Middle frontal gyrus (tissue), 1 donor: ENCODE data around the gene PDLIM1.

Experiments used
- DNase-seq: peaks from one replicate; pipeline ENCODE4 v3.0.0-alpha.2; 2015; ENCODE audit warnings: low spot score; ENCODE audit errors: extremely low spot score

Gene PDLIM1

DNA sequence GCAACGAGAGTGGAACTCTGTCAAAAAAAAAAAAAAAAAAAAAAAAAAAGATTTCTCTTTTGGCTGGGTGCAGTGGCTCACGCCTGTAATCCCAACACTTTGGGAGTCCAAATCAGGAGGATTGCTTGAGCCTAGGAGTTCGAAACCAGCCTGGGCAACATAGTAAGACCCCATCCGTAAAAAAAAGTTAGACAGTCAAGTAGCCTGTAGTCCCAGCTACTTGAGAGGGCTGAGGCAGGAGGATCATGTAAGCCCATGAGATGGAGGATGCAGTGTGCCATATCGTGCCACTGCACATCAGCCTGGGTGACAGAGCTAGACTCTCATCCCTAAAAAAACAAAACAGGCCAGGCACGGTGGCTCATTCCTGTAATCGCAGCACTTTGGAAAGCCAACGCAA, 25.2 kb downstream of the PDLIM1 start:
- no peak for DNase-seq

GRCh38 chr10:95264227-95265051, 26.4 kb downstream of the PDLIM1 start:
- no peak for DNase-seq

DNA sequence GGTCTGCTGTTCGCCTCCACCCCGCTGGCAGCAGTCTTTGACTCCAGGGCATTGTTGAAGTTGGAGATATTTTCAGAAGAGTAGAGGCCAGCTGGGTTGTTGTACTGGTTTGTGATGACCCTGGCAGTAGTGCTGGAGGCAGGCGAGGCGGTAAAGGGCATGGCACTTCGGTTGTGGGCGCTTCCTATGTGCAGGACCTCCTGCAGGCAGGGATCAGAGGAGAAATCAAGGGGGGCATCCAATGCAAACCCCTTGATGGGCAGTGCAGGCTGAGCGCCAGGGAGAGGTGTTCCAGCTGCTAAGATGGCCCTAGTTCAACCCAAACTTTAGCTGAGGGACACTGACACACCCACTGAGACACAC, 27.0 kb downstream of the PDLIM1 start:
- no peak for DNase-seq

DNA sequence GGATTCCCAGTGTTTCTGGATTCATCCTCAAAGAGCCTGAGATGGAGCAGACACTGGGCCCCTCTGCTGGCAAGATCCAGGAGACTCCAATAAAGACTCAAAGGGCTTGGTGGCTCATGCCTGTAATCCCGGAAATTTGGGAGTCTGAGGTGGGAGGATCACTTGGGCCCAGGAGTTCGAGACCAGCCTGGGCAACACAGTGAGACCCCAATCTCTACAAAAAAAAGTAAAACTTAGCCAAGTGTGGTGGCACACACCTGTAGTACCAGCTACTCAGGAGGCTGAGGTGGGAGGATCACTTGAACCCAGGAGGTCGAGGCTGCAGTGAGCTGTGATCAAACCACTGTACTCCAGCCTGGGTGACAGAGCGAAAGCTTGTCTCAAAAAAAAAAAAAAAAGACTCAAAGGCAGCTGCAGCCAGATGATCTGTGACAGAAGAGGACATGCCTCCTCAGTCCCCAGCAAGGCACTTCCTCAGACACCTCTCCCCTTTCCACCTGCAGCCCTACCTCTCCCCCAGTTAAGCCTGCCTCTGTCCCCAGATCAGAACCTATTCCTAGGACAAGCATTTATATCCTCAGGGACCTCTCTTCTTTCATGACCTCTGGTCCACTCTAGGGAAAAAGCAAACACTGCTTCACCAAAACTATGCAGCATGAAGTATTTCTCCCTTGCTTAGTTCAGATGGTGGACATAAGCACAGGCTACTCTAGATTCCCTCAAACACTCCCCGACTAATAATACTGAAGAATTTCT, 27.9 kb downstream of the PDLIM1 start:
- DNase-seq, result no peak

GRCh38 chr10:95261926-95262325, 28.9 kb downstream of the PDLIM1 start:
- DNase-seq, result no peak

- DNase-seq, result no peak
Observed at GRCh38 chr10:95260909-95261552, 29.8 kb downstream of the PDLIM1 start.

DNA sequence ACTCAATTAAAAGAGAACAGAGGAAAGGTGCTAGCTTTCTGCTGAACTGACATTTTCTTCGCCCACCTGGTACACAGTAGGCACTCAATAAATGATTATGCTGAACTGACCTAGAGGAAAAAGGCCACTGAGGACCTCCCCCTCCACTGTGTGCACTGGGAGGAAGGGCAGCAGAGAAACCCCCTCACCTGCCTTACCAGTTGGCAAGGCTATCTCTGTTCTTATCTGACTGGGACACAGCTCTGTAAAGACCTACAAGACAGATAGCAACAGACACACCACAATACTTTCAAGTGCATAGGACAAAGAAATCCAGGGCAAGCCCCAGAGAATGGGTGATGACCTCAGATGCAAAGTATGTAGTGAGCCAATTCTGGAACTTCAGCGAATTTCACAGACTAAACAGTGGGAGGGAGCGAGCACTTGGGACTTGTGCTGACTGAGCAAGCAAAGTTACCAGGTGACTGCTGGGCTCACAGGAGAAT, 30.4 kb downstream of the PDLIM1 start:
- DNase-seq, result no peak

- no peak for DNase-seq
Observed at GRCh38 chr10:95257849-95258248, 33.0 kb downstream of the PDLIM1 start.

DNA sequence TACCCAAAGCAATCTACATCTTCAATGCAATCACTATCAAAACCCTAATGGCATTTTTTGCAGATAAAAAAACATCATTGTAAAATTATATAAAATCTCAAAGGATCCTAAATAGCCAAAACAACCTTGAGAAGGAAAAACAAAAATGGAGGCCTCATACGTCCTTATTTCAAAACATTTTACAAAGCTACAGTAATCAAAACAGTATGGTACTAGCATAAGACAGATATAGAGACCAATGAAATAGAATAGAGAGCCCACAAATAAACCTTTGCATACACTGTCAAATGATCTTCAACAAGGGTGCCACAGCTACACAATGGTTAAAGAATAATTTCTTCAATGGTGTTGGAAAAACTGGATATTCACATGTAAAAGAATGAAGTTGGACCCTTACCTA, 34.5 kb downstream of the PDLIM1 start:
- no peak for DNase-seq

GRCh38 chr10:95254629-95255028, 36.2 kb downstream of the PDLIM1 start:
- DNase-seq, result no peak

DNA sequence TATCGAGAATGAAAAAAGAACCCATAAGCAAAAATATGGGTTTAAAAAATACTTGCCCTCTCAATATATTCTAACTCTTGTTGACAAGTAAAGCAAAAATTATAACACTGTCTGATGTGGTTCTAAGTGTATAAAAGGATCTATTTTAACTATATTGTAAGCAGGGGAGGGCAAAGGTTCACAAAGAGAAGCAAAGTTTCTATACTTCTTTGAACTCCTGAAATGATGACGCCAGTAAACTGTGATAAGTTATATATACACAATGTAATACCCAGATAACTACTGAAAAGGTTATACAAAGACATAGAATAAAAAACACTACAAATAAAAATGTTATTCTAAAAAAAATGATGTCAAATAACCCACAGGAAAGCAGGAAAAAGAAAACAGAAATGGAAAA, 37.1 kb downstream of the PDLIM1 start:
- DNase-seq, result no peak

GRCh38 chr10:95253007-95253406, 37.8 kb downstream of the PDLIM1 start:
- DNase-seq, result no peak

DNA sequence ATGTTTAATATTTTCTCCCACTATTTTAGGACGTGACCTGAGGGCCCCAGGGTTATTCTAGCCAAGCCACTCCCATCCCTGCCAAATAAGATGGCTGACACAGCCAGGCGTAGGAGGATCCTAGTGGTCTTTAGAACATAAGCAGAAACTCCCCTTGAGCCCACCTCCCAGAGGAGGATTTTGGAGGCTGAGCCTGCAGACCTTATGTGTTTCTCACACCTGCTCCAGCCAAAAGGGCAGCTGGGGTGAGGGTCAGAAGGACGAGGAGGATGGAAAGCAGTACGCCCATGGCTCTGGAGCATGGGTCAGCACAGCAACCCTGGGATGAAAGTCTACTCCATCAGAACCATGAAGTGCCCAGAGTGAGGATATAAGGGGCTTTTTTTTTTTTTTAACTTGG, 39.9 kb downstream of the PDLIM1 start:
- no peak for DNase-seq

GRCh38 chr10:95249467-95249866, 41.3 kb downstream of the PDLIM1 start:
- no peak for DNase-seq

DNA sequence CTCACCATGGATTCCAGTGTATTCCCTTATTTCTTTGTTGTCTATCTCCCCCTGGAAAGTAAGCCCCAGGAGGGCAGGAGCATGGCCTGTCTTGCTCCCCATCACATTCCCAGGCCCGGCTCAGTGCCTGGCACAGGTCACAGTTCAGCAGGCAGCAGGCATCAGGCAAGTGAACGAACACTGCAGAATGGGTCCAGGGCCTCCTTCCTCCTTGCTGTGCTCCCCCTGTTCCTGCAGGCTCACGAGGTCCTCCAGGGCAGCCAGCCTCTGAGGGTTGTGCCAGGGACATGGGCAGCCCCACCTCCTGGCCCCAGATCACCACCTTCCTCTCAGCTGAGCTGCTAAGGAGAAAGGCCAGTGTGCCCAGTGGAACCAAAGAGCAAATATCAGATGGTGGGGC, 41.8 kb downstream of the PDLIM1 start:
- DNase-seq, result no peak

DNA sequence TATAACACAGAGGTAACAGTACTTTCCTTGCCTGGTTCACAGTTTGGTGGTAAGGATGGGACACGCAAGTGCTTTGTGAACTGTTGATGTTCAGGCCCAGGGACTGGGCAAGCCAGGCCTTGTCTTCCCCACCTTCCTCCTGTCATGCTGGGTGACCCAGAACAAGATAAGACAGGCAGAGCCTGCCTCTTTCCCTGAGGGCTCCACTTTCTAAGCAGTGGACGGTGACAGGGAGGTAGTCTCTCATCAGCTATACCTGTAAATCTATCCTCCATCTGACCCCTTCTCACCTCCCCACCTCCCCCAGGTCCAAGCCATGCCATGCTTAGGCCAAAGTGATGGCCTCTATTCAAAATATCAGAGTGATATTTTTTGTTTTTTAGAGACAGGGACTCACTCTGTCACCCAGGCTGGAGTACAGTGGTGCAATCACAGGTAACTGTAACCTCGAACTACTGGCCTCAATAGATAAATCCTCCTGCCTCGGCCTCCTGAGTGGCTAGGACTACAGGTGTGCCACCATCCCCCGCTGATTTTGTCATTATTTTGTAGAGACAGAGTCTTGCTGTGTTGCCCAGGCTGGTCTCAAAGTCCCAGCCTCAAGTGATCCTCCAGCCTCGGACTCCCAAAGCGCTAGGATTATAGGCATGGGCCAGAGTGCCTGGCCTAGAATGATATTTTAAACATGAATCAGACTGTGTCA, 42.8 kb downstream of the PDLIM1 start:
- no peak for DNase-seq

GRCh38 chr10:95247200-95247880, 43.5 kb downstream of the PDLIM1 start:
- no peak for DNase-seq

- DNase-seq, result peak; percentile 23
Observed at GRCh38 chr10:95246582-95247051, 44.2 kb downstream of the PDLIM1 start.

DNA sequence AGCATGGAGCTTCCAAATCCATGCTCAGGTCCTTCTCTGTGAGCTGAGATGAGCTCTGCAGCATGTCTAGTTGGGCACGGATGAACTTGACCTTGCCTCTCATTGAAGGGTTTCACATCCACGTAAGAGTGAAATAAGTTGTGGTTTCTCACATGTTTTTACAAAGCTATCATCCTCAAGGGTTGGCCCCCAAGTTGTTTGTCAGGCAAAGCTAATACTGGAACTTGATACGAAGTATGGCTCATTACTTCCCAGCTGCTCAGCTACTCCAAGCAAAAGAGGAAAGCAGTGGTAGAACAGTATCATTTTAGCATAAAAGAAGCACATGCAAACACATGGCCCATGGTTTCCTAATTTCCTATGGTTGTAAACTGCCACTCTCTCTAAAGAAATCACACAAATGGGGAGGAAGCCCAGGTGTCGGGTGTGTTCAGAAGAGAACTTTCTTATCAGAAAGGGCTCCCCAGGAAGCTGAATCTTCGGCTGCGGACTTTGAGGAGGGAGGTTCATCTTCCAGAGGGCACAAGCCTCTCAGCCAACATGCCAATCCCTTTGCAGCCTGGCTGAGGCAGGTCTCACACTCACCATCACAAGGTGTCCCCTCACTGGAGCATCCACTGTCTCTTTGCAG, 45.3 kb downstream of the PDLIM1 start:
- no peak for DNase-seq

GRCh38 chr10:95244152-95244551, 46.7 kb downstream of the PDLIM1 start:
- no peak for DNase-seq

GRCh38 chr10:95243318-95243617, 47.5 kb downstream of the PDLIM1 start:
- DNase-seq, result no peak
